ENCODE measurements around the gene CDK9. TPM values are rescaled to one million over a fixed set of nuclear protein-coding genes. Genes with fewer than 3 reads are reported as not detected.
"Not testable (repeated sequence)": the region's sequence is repeated elsewhere in the genome, so short reads cannot be mapped to it uniquely, and the experiment has no call there.

CDK9 gene
- total RNA-seq: 47.2 TPM

GRCh38 chr9:127785933-127786772 lies at the start of gene CDK9:
Gene CDK9, plus strand, starts transcription at chr9:127786034. Its CDS starts 115 bp downstream, at chr9:127786149.
- peak; percentile 95 for DNase-seq

GRCh38 chr9:127738666-127739065 lies 47.2 kb upstream of the CDK9 start:
- DNase-seq: no peak

GRCh38 chr9:127739614-127740330 lies 46.1 kb upstream of the CDK9 start:
- no peak for DNase-seq

- DNase-seq: peak; percentile 43
Measured at GRCh38 chr9:127741831-127742434, 43.9 kb upstream of the CDK9 start.

- peak; percentile 63 for DNase-seq
Measured at GRCh38 chr9:127742435-127743088, 43.3 kb upstream of the CDK9 start.

- DNase-seq: no peak
Measured at GRCh38 chr9:127744398-127745110, 41.3 kb upstream of the CDK9 start.

- no peak for DNase-seq
Measured at GRCh38 chr9:127746959-127747569, 38.8 kb upstream of the CDK9 start.

GRCh38 chr9:127749090-127749787 lies 36.6 kb upstream of the CDK9 start:
- DNase-seq: no peak

GRCh38 chr9:127751269-127752054 lies 34.4 kb upstream of the CDK9 start:
- DNase-seq: peak; percentile 70

GRCh38 chr9:127753148-127753547 lies 32.7 kb upstream of the CDK9 start:
- DNase-seq: no peak

GRCh38 chr9:127753622-127754021 lies 32.2 kb upstream of the CDK9 start:
- no peak for DNase-seq

GRCh38 chr9:127754099-127755060 lies 31.5 kb upstream of the CDK9 start:
- DNase-seq: peak; percentile 54

- peak; percentile 69 for DNase-seq
Measured at GRCh38 chr9:127755061-127756060, 30.5 kb upstream of the CDK9 start.

GRCh38 chr9:127756233-127756632 lies 29.6 kb upstream of the CDK9 start:
- DNase-seq: no peak

- DNase-seq: not testable (repeated sequence)
Measured at GRCh38 chr9:127756776-127757175, 29.1 kb upstream of the CDK9 start.

GRCh38 chr9:127758843-127759242 lies 27.0 kb upstream of the CDK9 start:
- no peak for DNase-seq

- no peak for DNase-seq
Measured at GRCh38 chr9:127761061-127761460, 24.8 kb upstream of the CDK9 start.

Measured in tongue (tissue), 2 donors.